Activated CD8-positive, alpha-beta memory T cell treated with anti-CD3 and anti-CD28 coated beads for 24 hours (primary cell): Measurements from ENCODE around the gene CALN1.

ENCODE experiments used
- DNase-seq: peaks from one replicate; pipeline ENCODE4 v3.0.0-alpha.2; 2020

The CALN1 gene

GRCh38 chr7:72170475-72170874 lies 241.7 kb downstream of the CALN1 start:
- DNase-seq, result no peak

DNA sequence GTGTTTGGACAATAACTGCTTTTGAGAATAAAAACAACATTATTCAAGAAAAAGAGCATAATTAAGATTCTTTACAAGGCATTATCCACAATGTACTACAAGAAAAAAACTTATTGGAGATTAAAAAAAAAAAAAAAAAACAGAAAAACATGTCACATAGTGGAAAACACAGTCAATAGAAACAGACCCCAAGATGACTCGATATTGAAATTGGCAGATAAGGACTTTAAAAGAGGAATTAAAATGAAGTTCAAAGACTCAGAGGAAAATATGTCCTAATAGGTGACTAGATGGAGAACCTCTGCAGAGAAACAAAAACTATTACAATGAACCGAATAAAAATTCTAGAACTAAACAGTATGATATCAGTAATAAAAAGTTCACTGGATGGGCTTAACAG lies 248.9 kb downstream of the CALN1 start:
- no peak for DNase-seq

DNA sequence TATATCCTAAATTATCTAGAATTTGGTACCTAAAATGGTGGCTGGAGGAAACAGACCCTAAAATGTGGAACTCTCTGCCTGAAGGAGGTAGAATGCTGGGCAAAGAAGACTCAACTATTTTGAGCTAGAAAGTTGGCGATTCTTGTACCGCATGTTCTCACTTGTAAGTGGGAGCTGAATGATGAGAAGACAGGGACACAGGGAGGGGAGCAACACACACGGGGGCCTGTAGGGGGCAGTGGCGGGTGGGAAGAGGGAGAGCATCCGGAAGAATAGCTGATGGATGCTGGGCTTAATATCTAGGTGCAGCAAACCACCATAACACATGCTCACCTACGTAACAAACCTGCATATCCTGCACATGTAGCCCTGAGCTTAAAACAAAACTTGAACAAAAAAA lies 250.6 kb downstream of the CALN1 start:
- DNase-seq, result no peak

DNA sequence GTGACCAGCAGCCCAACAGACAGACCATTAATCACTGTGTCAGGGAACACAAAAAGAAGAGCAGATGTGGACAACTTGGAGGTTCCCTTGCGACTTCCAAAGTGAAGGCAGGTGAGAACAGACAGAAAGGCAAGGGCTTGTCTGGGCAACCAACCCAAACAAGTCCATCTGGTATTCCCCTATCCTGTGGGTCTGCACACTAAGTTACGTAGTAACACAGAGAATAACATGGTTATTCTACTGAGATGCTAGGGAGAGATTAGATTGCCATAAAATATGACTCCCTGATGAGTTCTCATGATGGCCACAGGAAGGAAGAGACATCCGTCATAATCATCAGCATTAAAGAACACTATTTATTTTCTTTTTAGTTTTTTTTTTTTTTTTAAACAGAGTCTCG lies 252.2 kb downstream of the CALN1 start:
- DNase-seq, result no peak

GRCh38 chr7:72156671-72157070 lies 255.5 kb downstream of the CALN1 start:
- DNase-seq, result no peak

DNA sequence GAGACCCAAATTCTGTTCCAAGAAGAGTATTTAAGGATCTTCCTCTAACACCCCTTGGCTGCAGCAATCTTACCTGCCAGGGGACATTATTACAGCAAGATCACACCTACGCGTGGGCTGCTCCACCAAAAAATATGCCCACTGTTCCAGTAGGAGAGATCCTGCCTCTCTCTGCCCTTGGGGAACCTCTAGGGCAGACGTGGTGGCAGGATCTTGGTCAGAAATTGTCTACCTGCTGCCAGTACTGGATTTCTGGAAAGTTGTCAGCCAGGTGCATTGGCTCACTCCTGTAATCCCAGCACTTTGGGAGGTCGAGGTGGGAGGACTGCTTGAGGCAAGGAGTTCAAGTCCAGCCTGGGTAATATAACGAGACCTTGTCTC lies 259.0 kb downstream of the CALN1 start:
- DNase-seq, result no peak

- no peak for DNase-seq
These were observed 259.7 kb downstream of the CALN1 start for GRCh38 chr7:72152161-72153131.

DNA sequence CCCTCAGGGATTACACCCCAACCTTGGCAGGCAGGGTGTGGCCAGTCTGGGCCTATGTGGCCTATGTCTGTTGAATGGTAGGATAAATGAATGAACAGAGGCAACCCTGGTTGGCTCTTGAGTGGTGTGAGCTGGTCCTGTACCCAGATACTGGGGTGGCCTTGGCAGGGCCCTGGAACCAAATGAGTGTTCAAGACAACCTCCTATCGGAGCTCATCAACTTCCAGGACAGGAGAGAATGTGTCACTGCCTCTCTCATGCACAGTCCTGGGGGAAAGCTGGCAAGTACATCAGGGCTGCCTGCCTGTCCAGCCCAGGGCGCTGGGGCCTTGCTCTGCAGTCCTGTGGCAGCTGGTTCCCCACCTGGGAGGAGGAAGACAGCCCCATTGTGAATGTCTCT lies 271.6 kb downstream of the CALN1 start:
- no peak for DNase-seq

DNA sequence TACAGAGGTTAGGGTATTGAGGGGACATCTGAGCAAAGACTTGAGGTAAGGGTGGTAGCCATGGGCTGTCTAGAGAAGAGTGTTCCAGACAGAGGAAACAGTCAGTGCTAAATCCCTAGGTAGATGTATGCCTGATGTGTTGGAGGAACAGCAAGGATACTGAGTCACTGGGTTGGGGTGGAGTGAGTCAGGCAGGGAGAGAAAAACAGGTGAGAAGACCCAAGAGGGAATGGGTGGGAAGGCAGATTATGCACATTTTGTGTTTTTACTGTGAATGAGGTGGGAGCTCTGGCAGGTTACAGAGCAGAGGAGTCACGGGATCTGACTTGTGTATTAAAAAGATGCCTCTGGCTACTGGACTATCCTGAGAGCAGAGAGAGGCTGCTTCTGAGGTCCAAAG lies 285.0 kb downstream of the CALN1 start:
- DNase-seq, result no peak

GRCh38 chr7:72123913-72124312 lies 288.2 kb downstream of the CALN1 start:
- DNase-seq, result no peak

DNA sequence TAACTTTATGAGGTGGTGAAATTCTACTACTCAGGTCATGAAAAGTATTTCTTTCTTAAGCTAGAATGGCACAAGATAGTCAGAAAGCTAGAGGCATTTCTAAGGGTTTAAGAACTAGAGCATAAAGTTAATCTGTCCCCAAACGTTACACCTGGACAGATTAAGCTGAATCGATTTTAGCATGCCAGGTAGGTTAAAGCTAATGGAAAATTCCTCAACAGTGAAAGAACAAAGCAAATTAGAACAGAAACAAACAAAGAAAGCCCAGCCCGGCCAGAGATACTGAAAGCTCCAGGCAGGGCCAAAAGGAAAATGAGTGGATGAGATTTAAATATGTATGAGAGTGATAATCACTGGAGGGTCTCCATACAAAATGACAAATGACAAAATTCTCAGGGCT lies 293.8 kb downstream of the CALN1 start:
- no peak for DNase-seq

DNA sequence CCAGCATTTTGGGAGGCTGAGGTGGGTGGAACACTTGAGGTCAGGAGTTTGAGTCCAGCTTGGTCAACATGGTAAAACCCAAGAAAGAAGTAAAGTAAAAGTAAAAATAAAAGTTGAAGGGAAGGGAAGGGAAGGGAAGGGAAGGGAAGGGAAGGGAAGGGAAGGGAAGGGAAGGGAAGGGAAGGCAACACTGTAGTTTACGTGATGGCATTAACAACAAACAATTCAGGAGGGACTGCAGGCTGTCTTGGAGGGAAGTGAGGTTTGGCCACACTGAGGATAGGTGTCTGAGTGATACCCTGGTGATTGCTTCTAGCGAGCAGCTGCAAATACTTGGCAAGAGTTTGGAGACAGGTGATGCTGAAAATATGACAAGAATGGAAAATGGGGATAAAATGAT lies 298.0 kb downstream of the CALN1 start:
- no peak for DNase-seq

DNA sequence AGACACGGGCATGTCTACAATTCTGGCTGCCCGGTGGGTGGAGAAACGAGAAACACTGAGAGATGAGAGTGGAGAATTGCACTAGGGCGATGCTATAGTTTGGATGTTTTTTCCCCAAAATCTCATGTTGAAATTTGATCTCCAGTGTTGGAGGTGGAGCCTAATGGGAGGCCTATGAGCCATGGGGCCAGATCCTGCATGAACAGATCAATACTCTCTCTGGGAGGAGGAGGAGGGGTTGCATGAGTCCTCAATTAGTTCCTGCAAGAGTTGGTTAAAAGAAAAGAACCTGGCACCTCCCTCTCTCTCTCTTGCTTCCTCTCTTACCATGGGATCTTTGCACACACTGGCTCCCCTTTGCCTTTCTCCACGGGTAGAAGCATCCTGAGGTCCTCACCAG lies 299.1 kb downstream of the CALN1 start:
- no peak for DNase-seq

DNA sequence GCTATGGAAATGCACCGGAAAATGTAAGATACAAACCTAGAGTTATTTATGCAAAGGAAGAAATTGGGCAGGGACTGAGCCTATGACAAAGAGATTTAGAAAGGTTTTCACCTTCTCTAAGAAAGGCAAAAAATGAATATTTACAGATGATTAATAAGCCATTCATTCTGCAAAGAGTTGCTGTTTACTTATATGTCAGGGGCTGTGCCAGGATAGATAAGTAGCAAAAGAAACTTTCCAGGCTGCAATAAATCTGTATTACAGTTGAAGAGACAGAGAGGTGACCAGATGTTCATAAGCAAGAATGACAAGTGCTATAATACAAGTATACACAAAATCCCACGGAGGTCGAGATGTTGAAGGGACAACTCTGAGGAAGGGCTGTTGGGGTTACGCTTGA lies 299.6 kb downstream of the CALN1 start:
- no peak for DNase-seq

DNA sequence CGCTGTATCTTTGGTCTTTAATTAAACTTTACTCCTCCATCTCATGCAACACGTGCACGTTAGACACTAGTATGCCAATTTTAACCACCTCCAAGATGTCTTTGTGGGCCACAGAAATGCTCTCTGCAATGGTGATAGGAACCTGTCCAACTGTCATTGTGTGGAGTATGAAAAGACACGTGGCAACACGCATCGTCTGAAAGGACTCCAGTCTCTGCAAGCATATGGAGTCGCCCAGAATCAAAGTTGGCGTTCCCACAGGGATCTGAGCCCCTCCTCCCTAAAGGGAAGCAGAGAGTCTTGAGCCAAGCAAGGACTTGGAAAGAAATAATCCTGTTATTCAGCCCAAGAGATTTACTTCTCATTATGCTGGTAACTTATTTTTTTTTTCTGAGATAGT lies 301.1 kb downstream of the CALN1 start:
- no peak for DNase-seq

- DNase-seq, result no peak
These were observed 302.6 kb downstream of the CALN1 start for GRCh38 chr7:72109566-72109965.

- DNase-seq, result no peak
These were observed 305.7 kb downstream of the CALN1 start for GRCh38 chr7:72106405-72106804.

DNA sequence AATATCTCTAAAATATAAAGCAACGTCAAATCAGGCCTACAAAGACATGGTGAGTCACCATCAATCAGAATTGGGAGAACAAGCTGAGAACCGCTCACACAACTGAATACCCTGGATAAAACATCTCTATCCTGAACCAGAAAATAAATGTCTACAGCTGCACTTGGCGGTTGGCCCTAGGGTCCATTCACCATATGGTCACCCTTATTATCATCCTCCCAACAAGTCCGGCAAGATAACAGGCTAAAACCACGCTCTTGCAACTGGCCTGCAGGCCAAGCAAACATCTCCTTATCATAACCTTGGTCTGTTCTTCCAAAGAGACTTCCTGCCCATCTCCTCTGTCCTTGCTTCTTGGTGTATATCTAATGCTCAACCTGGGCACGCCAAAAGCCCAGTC lies 310.7 kb downstream of the CALN1 start:
- no peak for DNase-seq

DNA sequence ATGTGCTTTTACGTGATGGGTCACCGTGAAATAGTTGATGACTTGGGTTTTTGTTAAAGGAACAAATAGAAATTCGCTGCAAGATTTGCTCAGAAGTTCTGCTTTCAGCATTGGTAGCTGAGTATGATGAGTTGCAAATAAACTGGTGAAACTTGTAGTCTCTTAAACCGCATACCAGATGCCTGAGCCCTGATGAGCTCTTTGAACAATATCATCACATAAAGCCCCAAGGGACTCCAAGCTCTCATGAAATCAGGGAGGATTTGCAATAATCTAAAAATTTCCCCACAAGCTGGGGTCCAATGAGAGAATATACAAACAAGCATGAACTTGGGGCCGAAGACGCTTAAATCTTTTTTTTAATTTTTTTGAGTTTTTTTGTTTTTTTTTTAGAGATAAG lies 312.4 kb downstream of the CALN1 start:
- no peak for DNase-seq

GRCh38 chr7:72098807-72099580 lies 313.1 kb downstream of the CALN1 start:
- no peak for DNase-seq

GRCh38 chr7:72097226-72097625 lies 314.9 kb downstream of the CALN1 start:
- DNase-seq, result no peak

GRCh38 chr7:72092769-72093168 lies 319.4 kb downstream of the CALN1 start:
- DNase-seq, result no peak

DNA sequence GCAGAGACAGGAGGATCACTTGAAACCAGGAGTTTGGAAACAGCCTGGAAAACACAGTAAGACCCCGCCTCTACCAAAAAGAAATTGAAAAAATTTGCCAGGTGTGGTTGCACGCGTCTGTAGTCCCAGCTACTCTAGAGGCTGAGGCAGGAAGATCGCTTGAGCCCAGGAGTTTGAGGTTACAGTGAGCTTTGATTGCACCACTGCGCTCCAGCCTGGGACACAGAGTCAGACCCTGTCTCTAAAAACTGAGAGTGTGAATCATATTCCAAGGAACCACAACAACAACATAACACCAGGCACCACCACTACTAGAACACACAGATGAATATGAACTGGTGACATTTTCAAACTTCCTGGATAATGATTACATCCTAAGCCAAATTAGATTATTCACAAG lies 324.2 kb downstream of the CALN1 start:
- no peak for DNase-seq

DNA sequence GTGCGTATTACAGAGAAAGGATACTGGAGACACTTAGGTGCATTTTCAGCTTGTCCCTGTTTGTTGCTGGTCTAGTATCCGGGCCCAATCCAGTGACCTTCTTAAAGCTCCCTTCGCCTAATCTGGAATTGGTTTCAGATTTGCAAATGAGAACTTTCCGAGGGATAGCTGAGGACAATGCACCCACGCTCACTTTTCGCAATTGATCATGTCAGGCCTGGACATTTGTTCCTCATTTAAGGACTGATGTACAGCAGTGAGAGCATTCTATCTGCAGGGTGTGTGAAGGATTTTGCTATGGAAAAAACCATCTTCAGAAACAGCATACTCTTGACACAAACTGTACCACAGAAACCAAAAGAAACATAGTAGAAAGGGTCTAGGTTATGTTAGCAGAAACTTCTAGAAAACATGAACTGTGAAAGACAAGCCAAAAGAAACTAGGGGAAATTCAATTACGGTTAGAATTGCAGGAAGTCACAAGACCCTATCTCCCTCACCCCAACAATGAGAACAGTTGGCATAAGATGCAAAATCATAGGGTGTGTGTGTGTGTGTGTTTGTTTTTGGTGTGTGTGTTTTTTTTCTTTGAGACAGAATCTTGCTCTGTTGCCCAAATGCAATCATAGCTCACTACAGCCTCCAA lies 331.1 kb downstream of the CALN1 start:
- no peak for DNase-seq
